PC-9 (cell line): ENCODE results near the gene PTPRM.

Source experiments
- CTCF ChIP-seq: fragments of 200-600 bp; sonication (generic); conservative IDR thresholded peaks from 2 replicates; pipeline ENCODE4 v1.6.1; 2017; ENCODE audit warnings: mixed run types, antibody characterized with exemption, mild to moderate bottlenecking, moderate library complexity
- EZH2 ChIP-seq: fragments of 200-600 bp; sonication (generic); IDR thresholded peaks from 2 replicates; pipeline ENCODE4 v1.8.0; 2017; ENCODE audit warnings: antibody characterized with exemption, low read depth

- TF ChIP-seq CTCF: no peak
- TF ChIP-seq EZH2: no peak
Measured at GRCh38 chr18:8409151-8409550, 842.0 kb downstream of the PTPRM start.
